ENCODE data around the gene KDM6A.
"Not testable (repeated sequence)": the region's sequence is repeated elsewhere in the genome, so short reads cannot be mapped to it uniquely, and the experiment has no call there.

The KDM6A gene

DNA sequence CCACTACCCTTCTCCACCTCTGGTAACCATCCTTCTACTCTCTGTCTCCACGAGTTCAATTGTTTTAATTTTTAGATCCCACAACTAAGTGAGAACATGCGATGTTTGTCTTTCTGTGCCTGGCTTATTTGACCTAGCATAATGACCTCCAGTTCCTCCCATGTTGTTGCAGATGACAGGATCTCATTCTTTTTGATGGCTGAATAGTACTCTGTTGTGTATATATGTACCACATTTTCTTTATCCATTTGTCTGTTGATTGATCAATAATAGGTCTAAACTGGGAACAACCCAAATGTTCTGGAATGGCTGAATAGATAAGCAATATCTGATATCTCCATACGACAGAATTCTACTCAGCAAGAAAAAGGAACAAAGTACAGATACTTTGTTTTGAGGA is 260.5 kb downstream of the KDM6A start:
- no peak for DNase-seq

GRCh38 chrX:45134315-45134731 is 261.3 kb downstream of the KDM6A start:
- no peak for DNase-seq

- no peak for DNase-seq
Measured at GRCh38 chrX:45134775-45135174, 261.8 kb downstream of the KDM6A start.

DNA sequence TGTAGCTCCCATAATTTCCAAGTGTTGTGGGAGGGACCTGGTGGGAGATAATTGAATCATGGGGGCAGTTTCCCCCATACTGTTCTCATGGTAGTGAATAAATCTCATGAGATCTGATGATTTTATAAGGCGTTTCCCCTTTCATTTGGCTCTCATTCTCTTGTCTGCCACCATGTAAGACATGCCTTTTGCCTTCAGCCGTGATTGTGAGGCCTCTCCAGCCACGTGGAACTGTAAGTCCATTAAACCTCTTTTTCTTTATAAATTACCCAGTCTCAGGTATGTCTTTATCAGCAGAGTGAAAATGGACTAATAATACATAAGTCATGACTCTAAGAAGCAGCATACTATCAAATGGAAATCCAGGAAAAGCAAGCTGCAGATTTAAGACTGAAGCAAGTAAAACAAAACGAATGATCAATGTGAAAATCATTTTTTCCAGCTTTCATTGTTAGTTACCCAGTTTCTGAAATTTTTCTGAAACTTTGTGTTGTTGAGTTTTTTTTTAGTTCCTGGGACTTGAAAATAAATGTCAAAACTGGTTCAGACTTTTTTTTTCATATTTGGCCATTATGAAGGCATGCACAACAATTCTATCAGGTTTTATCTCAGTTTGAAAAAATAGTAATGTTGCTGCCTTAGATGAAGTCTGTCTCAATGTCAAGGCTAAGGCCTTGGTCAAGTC is 262.5 kb downstream of the KDM6A start:
- DNase-seq = not testable (repeated sequence)

GRCh38 chrX:45137531-45137930 is 264.5 kb downstream of the KDM6A start:
- DNase-seq = no peak

DNA sequence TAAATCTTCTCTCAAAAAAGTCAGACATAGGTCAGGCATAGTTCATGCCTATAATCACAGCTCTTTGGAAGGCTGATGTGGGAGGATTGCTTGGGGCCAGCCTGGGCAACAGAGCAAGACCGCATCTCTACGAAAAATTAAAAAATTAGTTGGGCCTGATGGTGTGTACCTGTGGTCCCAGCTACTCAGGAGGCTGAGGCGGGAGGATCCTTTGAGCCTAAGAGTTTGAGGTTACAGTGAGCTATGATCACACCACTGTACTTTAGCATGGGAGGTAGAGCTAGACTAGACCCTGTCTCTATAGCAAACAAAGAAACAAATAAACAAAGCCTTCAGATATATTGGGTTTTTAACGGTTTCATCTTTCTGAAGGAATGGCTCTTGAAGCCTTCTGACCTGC is 265.5 kb downstream of the KDM6A start:
- no peak for DNase-seq

DNA sequence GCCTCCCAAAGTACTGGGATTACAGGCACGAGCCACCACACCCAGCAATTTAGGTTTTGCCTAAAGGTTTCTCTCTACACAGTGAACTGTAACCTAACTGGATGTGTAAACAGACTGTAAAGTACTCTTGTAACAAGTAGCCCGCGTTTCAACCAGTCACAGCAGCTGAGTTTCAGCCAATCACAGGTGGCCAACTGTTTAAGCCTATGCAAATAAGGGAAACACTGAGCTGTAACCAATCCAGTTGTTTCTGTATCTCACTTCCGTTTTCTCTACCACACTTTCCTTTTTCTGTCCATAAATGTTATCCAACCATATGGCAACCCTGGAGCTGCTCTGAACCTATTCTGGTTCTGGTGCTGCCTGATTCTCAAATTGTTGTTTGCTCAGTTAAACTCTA is 267.8 kb downstream of the KDM6A start:
- no peak for DNase-seq

DNA sequence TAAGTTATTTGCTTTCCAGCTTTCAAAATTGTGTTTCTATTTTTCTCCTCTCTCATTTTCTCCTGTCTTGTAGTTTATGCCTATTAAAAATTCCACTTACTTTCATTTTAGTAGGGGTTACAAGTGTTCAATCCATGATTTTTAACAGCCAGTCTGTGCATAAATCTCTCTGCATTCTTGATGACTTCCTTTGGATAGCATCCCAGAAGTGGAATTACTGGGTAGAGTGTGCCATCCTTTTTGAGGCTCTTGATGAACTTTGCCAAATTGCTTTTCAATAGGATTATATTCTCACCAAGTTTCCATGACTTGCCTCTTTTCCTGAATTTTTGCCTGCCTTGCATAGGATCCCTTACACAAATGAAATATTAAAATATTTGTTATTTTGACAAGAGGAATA is 269.2 kb downstream of the KDM6A start:
- DNase-seq = no peak

GRCh38 chrX:45143455-45143854 is 270.5 kb downstream of the KDM6A start:
- DNase-seq = no peak

- no peak for DNase-seq
Measured at GRCh38 chrX:45145492-45146215, 272.7 kb downstream of the KDM6A start.

- no peak for DNase-seq
Measured at GRCh38 chrX:45150821-45151220, 277.8 kb downstream of the KDM6A start.

DNA sequence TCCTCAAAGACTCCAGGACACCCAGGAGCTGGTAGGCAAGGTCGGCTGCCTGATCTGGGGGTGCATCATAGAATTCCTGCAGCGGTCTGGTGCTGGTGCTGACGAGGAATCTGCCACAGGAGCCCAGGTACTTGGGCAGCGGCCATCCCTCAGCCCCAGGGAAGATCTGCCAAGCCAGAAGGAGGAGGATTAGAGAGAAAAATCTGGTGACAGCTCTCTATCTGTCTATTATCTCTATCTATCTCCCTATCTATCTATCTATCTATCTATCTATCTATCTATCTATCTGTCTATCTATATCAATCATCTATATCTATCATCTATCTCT is 281.0 kb downstream of the KDM6A start:
- DNase-seq = no peak

DNA sequence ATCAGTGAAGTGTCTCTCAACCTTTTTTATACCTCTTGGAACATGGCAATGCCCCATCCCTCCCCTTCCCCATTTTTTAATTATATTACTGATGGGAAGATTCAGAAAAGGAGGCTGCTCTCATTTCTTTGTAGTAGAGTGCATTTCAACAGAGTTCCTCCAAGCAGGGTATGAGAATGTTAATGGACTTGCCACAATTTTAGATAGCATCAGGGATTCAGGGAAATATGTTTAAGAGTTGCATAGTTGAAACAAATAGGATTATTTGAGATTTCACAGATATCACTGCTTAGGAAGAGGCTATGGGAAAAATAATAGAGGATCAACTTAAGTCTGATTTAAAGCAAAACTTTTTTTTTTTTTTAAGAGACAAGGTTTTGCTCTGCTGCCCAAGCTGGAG is 281.5 kb downstream of the KDM6A start:
- DNase-seq = no peak

DNA sequence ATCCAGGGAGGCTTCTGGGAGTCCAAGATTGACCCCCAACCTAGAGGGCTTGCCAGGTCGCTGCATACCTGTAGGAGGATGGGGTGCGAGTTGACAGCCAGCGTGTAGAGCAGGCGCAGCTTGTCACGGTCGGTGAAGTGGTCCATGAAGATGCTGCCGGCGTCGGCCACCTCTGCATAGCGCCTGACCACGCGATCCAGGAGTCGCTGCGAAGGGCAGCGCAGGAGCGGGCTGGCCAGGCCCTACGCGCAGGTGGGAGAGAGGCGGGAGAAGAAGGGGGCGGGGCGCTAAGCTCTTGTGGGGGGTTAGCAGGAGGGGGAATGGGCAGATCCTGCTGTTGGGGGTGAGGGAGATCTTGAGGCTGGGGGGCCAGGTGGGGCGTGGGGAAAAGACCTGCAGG is 284.7 kb downstream of the KDM6A start:
- no peak for DNase-seq
